ENCODE data around the gene KMT2B. TPM values are rescaled to one million over a fixed set of nuclear protein-coding genes. Genes with fewer than 3 reads are reported as not detected.

KMT2B gene
- 10 to 100 TPM in 3 of 4 donors, 1 to 10 TPM in 1; 5.0 to 60.8 (median 16.8) TPM for total RNA-seq

GRCh38 chr19:35717665-35718344, at the start of gene KMT2B:
TSS of gene KMT2B (plus strand) at chr19:35718003. CDS start at chr19:35718019, 16 bp downstream.
- intact Hi-C loops (cut with DNase I; ENCODE audit: low total_unique reads), result loop anchor here (10.0 kb wide), 1 partner anchor 173 kb away; the partner anchor contains the start of gene TMEM147
- H3K27ac ChIP-seq, result peak within 1 kb of the TSS; percentile 90 to 92
- DNase-seq, result peak in 1 of 2 donors; percentile 95

GRCh38 chr19:35669566-35669965, 48.2 kb upstream of the KMT2B start:
- H3K27me3 ChIP-seq, result peaks cover 0 to 10% of the 10 kb centered on the region in 2 donors
- no peaks in the 10 kb centered on the region for H3K4me1 ChIP-seq
- H3K9me3 ChIP-seq, result no peaks in the 10 kb centered on the region
- H3K27ac ChIP-seq, result no peak overlapping the region
- H3K36me3 ChIP-seq, result no peaks in the 10 kb centered on the region
- TF ChIP-seq POLR2A (IDR thresholded peaks at IDR 0.05) (no peak), CTCF (IDR thresholded peaks at IDR 0.05) (no peak)
- DNase-seq, result no peak
- H3K4me3 ChIP-seq, result no peak overlapping the region
- intact Hi-C loops (cut with DNase I; ENCODE audit: low total_unique reads), result no loop called here

More at GRCh38 chr19:35717665-35718344, at the start of gene KMT2B:
- peak within 1 kb of the TSS; percentile 72 to 85 for H3K4me3 ChIP-seq
- no peaks in the 10 kb centered on the region for H3K9me3 ChIP-seq
- H3K4me1 ChIP-seq, result peaks cover 8 to 11% of the 10 kb centered on the region in 2 donors
- no peaks in the 10 kb centered on the region for H3K36me3 ChIP-seq
- peak; percentile 4 to 35 for TF ChIP-seq POLR2A (IDR thresholded peaks at IDR 0.05)
- no peak for TF ChIP-seq CTCF (IDR thresholded peaks at IDR 0.05)
- H3K27me3 ChIP-seq, result no peaks in the 10 kb centered on the region

- no peaks in the 10 kb centered on the region for H3K36me3 ChIP-seq
- no peak for TF ChIP-seq POLR2A (IDR thresholded peaks at IDR 0.05)
- no peak for TF ChIP-seq CTCF (IDR thresholded peaks at IDR 0.05)
- no peak overlapping the region for H3K27ac ChIP-seq
- H3K4me3 ChIP-seq, result no peak overlapping the region
- no peaks in the 10 kb centered on the region for H3K9me3 ChIP-seq
- intact Hi-C loops (cut with DNase I; ENCODE audit: low total_unique reads), result no loop called here
- DNase-seq, result no peak
- peaks cover 0 to 10% of the 10 kb centered on the region in 2 donors for H3K27me3 ChIP-seq
- no peaks in the 10 kb centered on the region for H3K4me1 ChIP-seq
Measured at GRCh38 chr19:35669974-35670373, 47.8 kb upstream of the KMT2B start.

GRCh38 chr19:35670686-35671085, 47.1 kb upstream of the KMT2B start:
- Histone ChIP-seq H3K27me3 (peaks cover 0 to 10% of the 10 kb centered on the region in 2 donors), H3K4me3 (no peak overlapping the region), H3K4me1 (no peaks in the 10 kb centered on the region), H3K36me3 (no peaks in the 10 kb centered on the region), H3K27ac (no peak overlapping the region), H3K9me3 (no peaks in the 10 kb centered on the region)
- intact Hi-C loops (cut with DNase I; ENCODE audit: low total_unique reads), result no loop called here
- TF ChIP-seq CTCF (IDR thresholded peaks at IDR 0.05) (no peak), POLR2A (IDR thresholded peaks at IDR 0.05) (no peak)
- no peak for DNase-seq

- Histone ChIP-seq H3K4me1 (no peaks in the 10 kb centered on the region), H3K9me3 (no peaks in the 10 kb centered on the region), H3K27me3 (peaks cover 0 to 10% of the 10 kb centered on the region in 2 donors), H3K4me3 (no peak overlapping the region), H3K27ac (no peak overlapping the region), H3K36me3 (no peaks in the 10 kb centered on the region)
- no peak for DNase-seq
- TF ChIP-seq CTCF (IDR thresholded peaks at IDR 0.05), result no peak
- no peak for TF ChIP-seq POLR2A (IDR thresholded peaks at IDR 0.05)
- intact Hi-C loops (cut with DNase I; ENCODE audit: low total_unique reads), result no loop called here
Measured at GRCh38 chr19:35671818-35672217, 46.0 kb upstream of the KMT2B start.

All from uterus (tissue), 4 donors.